Pons (tissue), 1 donor: ENCODE data around the gene KIF6.
A peak's percentile ranks its signal among the peaks of the same experiment; 100 is the strongest.

ENCODE experiments used
- DNase-seq: peaks from one replicate; pipeline ENCODE4 v3.0.0-alpha.2; 2016; ENCODE audit warnings: low spot score

Gene KIF6

GRCh38 chr6:39594285-39594684 lies 130.9 kb downstream of the KIF6 start:
- no peak for DNase-seq

GRCh38 chr6:39593646-39594045 lies 131.6 kb downstream of the KIF6 start:
- no peak for DNase-seq

- DNase-seq, result no peak
Measured at GRCh38 chr6:39590871-39591393, 134.3 kb downstream of the KIF6 start.

GRCh38 chr6:39587080-39587479 lies 138.1 kb downstream of the KIF6 start:
- no peak for DNase-seq

GRCh38 chr6:39585641-39586040 lies 139.6 kb downstream of the KIF6 start:
- no peak for DNase-seq

- peak; percentile 6 for DNase-seq
Measured at GRCh38 chr6:39577446-39578165, 147.6 kb downstream of the KIF6 start.

- DNase-seq, result no peak
Measured at GRCh38 chr6:39576556-39577303, 148.5 kb downstream of the KIF6 start.

- no peak for DNase-seq
Measured at GRCh38 chr6:39574991-39575390, 150.2 kb downstream of the KIF6 start.

- no peak for DNase-seq
Measured at GRCh38 chr6:39573541-39573940, 151.7 kb downstream of the KIF6 start.

GRCh38 chr6:39572661-39573340 lies 152.4 kb downstream of the KIF6 start:
- DNase-seq, result no peak

DNA sequence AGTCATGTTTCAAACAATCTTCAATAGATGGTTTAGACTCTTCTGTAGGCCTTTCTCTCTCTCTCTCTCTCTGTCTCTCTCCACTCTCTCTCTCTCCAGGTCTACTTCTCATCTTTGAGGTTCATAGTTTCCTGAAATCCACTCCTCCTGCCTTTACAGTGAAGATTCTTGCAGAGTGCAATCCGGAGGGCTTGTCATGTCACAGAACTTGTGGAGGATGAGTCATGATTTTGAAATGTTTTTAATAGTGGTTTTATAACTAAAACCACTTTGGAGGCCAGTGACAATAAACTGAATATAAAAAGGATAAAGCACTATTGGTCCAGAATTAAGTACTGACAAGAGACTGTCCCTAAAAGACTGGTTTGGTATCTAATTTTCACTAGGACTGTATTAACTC lies 156.3 kb downstream of the KIF6 start:
- DNase-seq, result no peak

- no peak for DNase-seq
Measured at GRCh38 chr6:39567091-39567490, 158.1 kb downstream of the KIF6 start.

DNA sequence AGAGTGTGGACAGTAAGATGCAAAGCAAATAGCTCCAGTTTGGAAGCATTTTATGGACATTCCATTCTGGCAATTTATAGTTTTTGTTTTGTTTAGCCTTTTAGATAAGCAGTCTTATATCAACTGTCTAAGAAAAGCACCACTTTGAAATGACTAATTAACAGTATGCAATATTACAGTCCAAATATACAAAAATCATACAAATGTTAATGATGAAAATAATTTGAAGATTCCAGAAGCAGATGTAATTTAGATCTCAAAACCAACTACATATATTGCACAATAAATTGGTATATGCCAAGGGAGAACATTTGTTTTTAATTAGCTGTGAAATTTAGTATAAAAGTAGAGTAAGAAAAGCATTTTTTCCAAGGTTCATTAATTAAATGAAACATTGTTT lies 158.8 kb downstream of the KIF6 start:
- DNase-seq, result no peak

GRCh38 chr6:39565956-39566355 lies 159.3 kb downstream of the KIF6 start:
- no peak for DNase-seq

- DNase-seq, result no peak
Measured at GRCh38 chr6:39563566-39564311, 161.5 kb downstream of the KIF6 start.

DNA sequence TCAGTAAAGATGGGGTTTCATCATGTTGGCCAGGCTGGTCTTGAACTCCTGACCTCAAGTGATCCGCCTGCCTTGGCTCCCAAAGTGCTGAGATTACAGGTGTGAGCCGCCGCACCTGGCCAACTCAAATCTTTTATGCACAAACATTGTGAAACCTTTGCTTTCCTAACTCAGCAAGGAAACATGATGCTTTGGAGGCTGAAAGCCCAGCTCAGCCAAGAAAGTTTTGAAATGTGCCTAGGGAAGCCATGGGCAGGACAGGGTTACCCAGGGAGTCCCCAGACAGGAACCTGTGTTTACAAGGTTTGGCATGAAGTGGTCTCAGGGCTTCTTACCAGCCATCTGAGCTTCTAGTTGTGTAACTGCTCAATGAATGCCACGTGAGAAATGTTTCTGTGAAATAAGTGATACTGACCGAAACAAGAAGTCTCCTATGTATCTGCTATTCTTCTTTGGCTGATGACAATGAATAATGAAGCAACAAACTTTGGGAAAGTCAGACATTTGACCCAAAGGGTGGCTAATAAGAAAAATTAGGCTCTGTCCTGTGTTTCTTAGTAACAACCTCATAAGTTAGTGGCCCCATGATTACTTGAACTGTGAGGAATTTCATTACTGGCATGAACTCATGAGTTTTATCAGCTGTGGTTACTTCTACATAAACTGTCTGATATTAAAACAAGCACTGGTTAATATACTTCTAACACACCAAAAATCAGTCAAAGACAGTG lies 163.5 kb downstream of the KIF6 start:
- DNase-seq, result no peak

DNA sequence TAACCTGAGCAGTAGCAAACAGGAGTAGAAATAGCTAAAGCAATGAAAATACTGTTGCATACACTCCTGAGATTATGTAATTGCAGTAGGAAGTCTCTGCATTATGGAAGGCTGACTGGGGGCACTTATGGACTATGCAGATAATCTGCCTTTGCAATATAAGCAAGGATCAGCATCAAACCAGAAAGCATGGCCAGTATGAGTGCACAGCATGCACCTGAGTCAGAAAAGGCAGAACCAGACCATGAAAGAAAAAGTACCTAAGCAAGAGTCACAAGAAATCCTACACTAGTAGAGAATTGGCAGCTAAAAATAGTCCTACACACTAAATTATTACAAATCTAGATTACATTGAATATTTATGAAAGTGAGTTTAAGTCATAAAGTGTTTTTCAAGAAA lies 164.3 kb downstream of the KIF6 start:
- DNase-seq, result no peak

DNA sequence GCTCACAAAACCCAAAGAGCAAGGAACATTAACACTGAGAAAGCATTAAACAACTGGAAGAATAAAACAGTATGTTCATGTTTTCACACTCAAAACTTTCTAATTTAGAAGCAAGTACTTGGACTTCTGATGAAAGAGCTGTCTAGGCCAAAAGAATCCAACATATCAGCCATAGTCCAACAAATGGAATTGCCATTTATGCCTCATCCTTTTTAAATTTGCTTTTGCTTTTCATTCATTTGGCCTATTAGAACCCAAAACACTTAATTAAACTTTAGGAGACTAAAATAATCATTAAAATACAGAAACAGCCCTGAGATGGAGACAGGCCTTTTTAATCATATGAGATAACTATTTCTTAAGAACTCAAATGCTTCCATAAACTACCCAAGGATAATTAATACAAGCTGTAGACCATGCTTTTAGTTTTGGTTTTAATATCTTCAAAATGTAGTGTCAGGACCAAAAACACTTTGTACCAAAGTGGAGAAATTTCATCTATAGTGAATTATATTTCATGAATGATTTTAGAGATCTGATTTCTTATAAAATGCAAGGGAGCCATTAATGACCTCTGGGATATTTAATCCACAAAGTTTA lies 166.5 kb downstream of the KIF6 start:
- no peak for DNase-seq

DNA sequence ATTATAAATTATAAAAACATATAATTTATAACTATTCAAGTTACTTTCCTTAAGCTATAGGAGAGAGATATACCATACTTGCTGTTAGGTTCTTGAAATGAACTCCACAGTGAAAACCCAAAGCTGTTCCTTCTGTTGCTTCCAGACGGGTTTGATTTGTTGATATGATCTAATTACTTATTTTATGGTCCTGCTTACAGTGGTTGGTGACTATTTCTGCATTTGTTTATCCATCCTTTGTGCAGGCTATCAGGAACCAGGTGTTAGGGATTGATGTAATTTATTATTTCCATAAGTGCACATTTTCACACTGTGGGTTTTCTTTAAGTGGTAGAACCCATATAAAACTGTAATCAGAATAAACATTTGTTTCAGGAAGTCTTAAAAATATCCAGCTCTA lies 167.1 kb downstream of the KIF6 start:
- DNase-seq, result no peak

DNA sequence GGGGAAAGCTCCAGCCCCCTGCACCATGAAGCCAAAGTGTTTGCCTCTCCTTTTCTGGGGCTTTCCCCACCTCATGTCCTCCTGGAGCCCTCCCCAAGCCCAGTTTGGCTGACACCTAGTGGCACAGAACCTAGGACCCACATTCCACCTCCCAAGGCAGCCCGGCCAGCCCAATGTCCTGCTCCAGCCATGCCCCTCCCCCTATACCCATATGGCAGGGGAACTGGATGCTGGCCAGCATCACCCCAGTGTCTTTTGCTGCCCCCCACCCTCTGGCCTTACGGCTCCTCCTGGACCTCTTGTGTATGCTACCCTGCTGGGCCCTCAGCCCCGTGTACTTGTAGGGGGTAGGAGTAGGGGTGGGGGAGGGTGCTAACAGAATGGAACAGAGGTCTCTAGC lies 170.1 kb downstream of the KIF6 start:
- DNase-seq, result no peak
